Measurements from ENCODE around the gene RICTOR. TPM values are rescaled to one million over a fixed set of nuclear protein-coding genes. Genes with fewer than 3 reads are reported as not detected.

RICTOR gene
- total and polyA plus RNA-seq, 9 of the 15 experiments (the other 6 are each of a cell fraction or from before 2014, with no cell fraction given), result 13.9 to 46.6 (median 22.6) TPM

DNA sequence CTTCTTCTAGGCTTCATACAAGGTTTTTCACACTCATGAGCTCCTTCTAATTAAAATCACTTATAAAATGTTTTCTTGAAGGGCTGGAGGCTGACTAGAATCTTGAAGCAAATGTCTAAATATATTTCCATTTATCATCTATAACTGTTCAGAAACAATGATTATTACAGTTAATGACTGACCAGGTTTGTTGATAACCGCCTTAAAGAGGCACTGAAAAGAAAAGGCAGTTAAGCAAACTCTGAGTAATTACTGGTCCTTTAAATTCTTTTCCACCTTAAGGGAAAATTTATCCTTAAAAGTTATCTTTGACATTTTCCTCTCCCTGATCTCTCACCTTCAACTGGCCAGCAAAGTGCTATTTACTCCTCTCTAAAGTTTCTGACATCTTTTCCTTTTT is 43.2 kb downstream of the RICTOR start:
- intact Hi-C loops (cut with micrococcal nuclease), result no loop called here
- Histone ChIP-seq H4K20me1 (replicated peaks; ENCODE audit: control insufficient read depth, insufficient read depth, low read length) (no peaks in the 10 kb centered on the region), H2AFZ (ENCODE audit: low read depth, low read length) (no peak overlapping the region), H3K27ac (ENCODE audit: extremely low read depth, low read depth, low read length) (peak overlapping the region; percentile 0; the same call in 1 of the 3 replicates), H3K79me2 (ENCODE audit: control insufficient read depth, insufficient read depth, low read length) (peaks cover 73% of the 10 kb centered on the region), H3K4me2 (ENCODE audit: insufficient read depth, low read length) (no peak overlapping the region), H3K36me3 (ENCODE audit: control insufficient read depth, insufficient read depth, low read length) (peaks cover 12% of the 10 kb centered on the region; the same call in 2 of the 3 replicates), H3K4me1 (replicated peaks in 1 of 2; ENCODE audit: control insufficient read depth in 2 of 2, insufficient read depth in 2 of 2, low read length in 2 of 2) (no peaks in the 10 kb centered on the region; a peak in 1 of 5 replicates), H3K9me3 (replicated peaks; ENCODE audit: control insufficient read depth, insufficient read depth, low read depth, low read length) (0 out of 2 replicates have a peak, but pooled peaks cover 3% of the 10 kb centered on the region), H3K9me1 (ENCODE audit: control insufficient read depth, insufficient read depth, low read length) (no peaks in the 10 kb centered on the region), H3K9ac (ENCODE audit: insufficient read depth in 1 of 2, low read depth in 2 of 2, low read length in 2 of 2) (no peak overlapping the region), H3K27me3 (ENCODE audit: control insufficient read depth in 2 of 2, insufficient read depth in 2 of 2, low read length in 2 of 2) (no peaks in the 10 kb centered on the region), H3K4me3 (no peak overlapping the region)
- DNase-seq (ENCODE audit: extremely low read depth in 1 of 4, low spot score in 3 of 4), result no peak
- peak; percentile 32 for FAIRE-seq
- CTCF ChIA-PET (ENCODE audit: low intra/inter-chr PET ratio), result no interaction called here
- peak; percentile 44 for ATAC-seq
- WGBS (ENCODE audit: insufficient coverage, low coverage, missing lambda C conversion rate), result 70% methylated on average over 1 of the region's 1 CpG
- POLR2A ChIA-PET, result interaction anchor here (0.6 to 1.6 kb wide), 5 partner anchors 9 to 181 kb away, joined by 3 to 4 read pairs (median 3); no protein-coding TSS in a partner anchor
- in situ Hi-C loops (cut with MboI), result no loop called here
- no TSS peak for BruUV-seq (replicated peaks)
- TF ChIP-seq MCM5 (IDR thresholded peaks at IDR 0.05; ENCODE audit: low read depth) (no peak), RCOR1 (IDR thresholded peaks at IDR 0.05; ENCODE audit: borderline replicate concordance in 1 of 2, low read depth in 2 of 2, low read length in 2 of 2) (no peak), MXI1 (IDR thresholded peaks at IDR 0.05; ENCODE audit: low read depth, low read length) (no peak), ILK (tag; IDR thresholded peaks at IDR 0.05; ENCODE audit: borderline replicate concordance, low read depth) (no peak), SOX6 (IDR thresholded peaks at IDR 0.05) (no peak), OTX1 (CRISPR knock-in tag; IDR thresholded peaks at IDR 0.05) (no peak), CBX2 (IDR thresholded peaks at IDR 0.05; ENCODE audit: insufficient read depth, low read length, poor library complexity, severe bottlenecking) (no peak), FOXP1 (CRISPR knock-in tag; IDR thresholded peaks at IDR 0.05) (no peak), HIVEP1 (CRISPR knock-in tag; IDR thresholded peaks at IDR 0.05) (no peak), CREM (IDR thresholded peaks at IDR 0.05; ENCODE audit: low read depth) (no peak), YBX1 (IDR thresholded peaks at IDR 0.05) (no peak)
- TF ChIP-seq, protein P1, sequence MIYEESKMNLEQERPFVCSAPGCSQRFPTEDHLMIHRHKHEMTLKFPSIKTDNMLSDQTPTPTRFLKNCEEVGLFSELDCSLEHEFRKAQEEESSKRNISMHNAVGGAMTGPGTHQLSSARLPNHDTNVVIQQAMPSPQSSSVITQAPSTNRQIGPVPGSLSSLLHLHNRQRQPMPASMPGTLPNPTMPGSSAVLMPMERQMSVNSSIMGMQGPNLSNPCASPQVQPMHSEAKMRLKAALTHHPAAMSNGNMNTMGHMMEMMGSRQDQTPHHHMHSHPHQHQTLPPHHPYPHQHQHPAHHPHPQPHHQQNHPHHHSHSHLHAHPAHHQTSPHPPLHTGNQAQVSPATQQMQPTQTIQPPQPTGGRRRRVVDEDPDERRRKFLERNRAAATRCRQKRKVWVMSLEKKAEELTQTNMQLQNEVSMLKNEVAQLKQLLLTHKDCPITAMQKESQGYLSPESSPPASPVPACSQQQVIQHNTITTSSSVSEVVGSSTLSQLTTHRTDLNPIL (CRISPR knock-in tag; IDR thresholded peaks at IDR 0.05), result no peak
- TF ChIP-seq, protein P2, sequence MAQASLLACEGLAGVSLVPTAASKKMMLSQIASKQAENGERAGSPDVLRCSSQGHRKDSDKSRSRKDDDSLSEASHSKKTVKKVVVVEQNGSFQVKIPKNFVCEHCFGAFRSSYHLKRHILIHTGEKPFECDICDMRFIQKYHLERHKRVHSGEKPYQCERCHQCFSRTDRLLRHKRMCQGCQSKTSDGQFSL (CRISPR knock-in tag; IDR thresholded peaks at IDR 0.05), result no peak
- TF ChIP-seq, protein P2 (tag; IDR thresholded peaks at IDR 0.05), result no peak
- TF ChIP-seq, protein P3, sequence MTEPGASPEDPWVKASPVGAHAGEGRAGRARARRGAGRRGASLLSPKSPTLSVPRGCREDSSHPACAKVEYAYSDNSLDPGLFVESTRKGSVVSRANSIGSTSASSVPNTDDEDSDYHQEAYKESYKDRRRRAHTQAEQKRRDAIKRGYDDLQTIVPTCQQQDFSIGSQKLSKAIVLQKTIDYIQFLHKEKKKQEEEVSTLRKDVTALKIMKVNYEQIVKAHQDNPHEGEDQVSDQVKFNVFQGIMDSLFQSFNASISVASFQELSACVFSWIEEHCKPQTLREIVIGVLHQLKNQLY (CRISPR knock-in tag; conservative IDR thresholded peaks at IDR 0.05), result no peak
